GM19043 (cell line): ENCODE measurements around the gene SERTM2.

Source experiments
- ATAC-seq: cut with Tn5 transposase; IDR thresholded peaks from one replicate; pipeline ENCODE4 v1.9.1; 2021; ENCODE audit warnings: low read depth; ENCODE audit not compliant: unreplicated experiment

Gene SERTM2

DNA sequence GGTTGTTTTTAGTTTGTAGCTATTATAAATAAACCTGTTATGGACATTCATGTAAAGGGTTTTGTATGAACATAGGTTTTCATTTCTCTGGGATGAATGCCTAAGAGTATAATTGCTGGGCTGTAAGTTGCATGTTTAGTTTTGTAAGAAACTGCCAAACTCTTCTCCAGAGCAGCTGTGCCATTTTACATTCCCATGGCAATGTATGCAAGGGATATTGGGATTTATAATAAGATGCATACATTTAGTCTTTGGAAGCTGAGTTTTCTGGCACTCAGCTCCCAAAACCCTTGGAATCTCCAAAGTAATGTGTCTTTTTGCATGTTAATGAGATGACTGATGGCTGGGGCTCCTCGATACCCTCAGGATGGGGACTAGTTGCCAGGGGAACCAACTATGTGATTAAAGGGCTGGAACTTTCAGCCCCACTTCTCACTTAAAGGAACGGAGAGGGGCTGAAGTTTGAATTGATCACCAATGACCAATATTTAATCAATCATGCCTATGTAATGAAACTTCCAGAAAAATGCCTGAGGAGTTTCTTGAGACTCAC, 44.0 kb downstream of the SERTM2 start:
- ATAC-seq = no peak

DNA sequence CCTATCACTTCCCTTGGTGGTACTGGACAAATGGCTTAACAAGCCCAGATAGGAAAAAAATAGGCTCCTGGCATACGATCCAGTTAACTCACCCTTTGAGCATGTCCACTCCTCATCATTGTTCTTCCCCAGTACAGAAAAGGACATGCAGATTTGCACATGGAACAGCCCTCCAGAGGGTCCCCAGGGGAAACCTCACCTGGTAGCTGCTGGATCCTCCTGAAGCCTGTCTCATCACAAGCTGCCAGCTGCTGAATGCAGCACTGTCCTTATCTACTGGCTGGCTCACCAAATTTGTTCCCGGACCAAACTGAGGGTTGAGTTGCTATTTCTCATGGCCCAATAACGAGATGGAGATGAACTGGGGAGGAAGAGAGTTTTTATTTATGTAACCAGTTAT, 49.4 kb downstream of the SERTM2 start:
- no peak for ATAC-seq

DNA sequence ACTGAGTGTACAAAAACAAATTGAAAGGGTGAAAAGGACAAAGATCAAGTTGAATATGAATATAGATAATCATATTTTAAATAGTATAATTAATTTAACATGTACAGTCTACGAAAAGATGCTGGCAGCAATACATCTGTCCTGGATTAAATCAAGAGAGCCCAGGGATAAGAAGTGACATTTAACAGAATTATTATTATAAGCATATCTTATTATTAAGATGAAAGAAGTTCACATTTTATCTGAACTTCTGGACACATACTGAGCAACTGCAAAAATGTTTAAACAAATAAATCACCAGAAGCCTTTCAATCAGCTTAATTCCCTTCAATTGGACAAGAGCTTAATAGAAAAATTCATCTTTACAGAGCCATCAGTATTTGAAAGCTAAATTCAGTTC, 50.4 kb downstream of the SERTM2 start:
- no peak for ATAC-seq

DNA sequence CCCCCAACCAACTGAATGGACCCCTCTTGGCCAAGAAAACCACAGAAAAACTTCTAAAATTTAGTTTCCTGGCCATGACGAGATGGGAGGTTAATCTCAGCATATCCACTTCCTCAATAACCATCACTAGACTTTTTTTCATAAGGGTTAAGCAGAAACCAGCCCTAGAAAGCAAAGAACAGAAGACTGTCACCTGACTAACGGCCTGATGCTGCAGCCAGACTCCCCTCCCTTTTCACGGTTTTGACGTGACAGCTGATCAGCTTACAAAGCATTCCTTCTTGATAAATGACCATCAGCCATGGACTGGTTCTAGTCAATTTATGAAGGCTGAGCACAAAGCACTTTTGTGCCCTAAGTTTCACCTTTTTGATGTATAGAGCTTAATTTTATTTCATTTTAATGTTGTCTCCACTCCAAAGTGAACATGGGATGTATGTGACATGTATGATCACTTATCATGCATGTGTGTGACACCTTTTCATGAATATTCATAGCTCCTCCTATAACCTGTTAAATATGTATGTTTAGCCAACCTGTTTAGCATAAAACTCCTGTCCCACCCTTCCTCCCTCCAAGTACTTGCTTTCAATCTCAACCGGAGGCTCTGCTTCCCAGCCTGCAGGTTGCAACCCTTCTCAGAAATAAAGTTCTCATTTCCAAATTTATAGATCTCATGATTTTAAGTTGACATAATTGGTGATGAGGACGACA, 56.3 kb downstream of the SERTM2 start:
- no peak for ATAC-seq

DNA sequence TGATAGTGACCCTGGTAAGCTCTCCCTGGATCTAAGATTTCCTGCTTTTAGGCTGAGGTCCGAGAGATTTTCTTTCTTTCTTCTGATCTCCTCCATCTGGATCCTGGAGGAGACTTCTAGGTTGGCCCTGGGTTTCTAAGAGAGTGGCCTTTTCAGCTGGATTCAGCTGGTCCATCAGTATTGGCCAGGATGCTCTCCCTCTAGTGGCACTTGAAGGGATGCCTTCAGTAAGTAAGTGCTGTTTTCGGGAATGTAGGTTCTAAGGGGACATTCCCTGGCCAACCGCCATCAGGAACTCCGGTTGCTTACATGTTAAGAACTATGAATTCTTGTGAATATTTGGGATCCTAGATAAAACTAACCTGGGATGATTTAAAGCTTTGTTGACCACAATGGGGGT, 56.9 kb downstream of the SERTM2 start:
- ATAC-seq = no peak

DNA sequence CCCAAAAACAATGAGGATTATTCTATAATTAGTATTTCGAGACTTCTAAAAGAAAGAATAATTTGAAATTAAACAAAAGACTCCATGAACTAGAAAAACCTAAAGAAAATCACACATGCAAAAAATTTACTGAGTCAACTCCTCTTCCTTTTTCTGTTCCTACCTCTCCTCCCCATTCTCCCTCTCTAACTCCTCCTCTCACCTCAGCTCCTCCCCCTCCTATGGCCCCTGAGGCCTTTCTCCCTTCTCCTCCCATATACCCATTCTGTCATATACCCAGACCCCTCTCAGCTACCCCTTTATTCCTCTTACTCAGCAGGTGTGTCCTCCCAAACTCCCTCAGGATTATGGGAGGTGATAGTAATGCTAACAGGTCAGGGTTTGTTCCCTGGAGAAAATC, 57.4 kb downstream of the SERTM2 start:
- ATAC-seq = no peak
